Heart left ventricle (tissue), 13 donors: ENCODE data around the gene CDC14B.

Experiments
- POLR2A ChIP-seq, 2 donors: fragments of 450-650 bp; IDR thresholded peaks; one replicate each; pipeline ENCODE4 v1.6.1; 2017; ENCODE audit warnings: antibody characterized with exemption in 2 of 2, mild to moderate bottlenecking in 2 of 2, moderate library complexity in 2 of 2
- TF ChIP-seq, protein P1 (sequence below), 12 donors: fragments of 200-600 bp; sonication (generic) in 4 of 12; IDR thresholded peaks; one replicate each; pipeline versions ENCODE4 v1.5.0 to v1.8.0; 2018 to 2022; ENCODE audit warnings: antibody characterized with exemption in 12 of 12, mild to moderate bottlenecking in 5 of 12
- donor health status: ischemic (EF 13 %, LVEDD 7.1; RV severe dilation, severe dysfunction).
- donor health status: DM: no; HTN: yes; CAD: no.
- donor health status: DM: no; HTN: no; CAD: no.
- donor health status: ischemic (EF 25% LVEDD 6.9; RV normal size, moderate dysfunction).
- donor health status: ischemic (EF 25% LVEDD 5.7; RV mildly dilated, moderate dysfunction).
- donor health status: ischemic (EF 35%, LVEDD 5.7; RV mildly dilated, moderate dysfunction).
- donor health status: nonischemic (EF 11% LVEDD 7.7; RV severe dilation, severe dysfunction).
- donor health status: DM: yes; HTN: yes; CAD: no.
- donor health status: PGD.
- donor health status: ischemic (EF 29% LVEDD 5.4; RV normal size, mild dysfunction).
- donor health status: nonischemic (EF 23%, LVEDD 6.1; RV moderate dilation, normal function).

DNA sequence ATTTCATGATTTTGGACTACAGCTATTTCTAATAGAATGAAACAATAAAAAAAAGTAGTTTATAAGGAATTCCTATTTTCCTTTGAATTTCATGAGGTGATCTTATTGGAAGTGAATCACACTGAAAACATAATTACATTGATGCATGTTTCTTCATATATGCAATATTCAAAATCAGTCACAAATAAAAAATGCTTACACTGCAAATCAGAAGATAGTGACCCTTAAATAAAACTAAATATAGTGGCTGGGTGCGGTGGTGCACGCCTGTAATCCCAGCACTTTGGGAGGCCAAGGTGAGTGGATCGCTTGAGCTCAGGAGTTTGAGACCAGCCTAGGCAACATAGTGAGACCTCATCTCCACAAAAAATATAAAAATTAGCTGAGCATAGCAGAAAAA is 79.5 kb downstream of the CDC14B start:
- TF ChIP-seq POLR2A (IDR thresholded peaks at IDR 0.05), result no peak
- TF ChIP-seq, protein P1, sequence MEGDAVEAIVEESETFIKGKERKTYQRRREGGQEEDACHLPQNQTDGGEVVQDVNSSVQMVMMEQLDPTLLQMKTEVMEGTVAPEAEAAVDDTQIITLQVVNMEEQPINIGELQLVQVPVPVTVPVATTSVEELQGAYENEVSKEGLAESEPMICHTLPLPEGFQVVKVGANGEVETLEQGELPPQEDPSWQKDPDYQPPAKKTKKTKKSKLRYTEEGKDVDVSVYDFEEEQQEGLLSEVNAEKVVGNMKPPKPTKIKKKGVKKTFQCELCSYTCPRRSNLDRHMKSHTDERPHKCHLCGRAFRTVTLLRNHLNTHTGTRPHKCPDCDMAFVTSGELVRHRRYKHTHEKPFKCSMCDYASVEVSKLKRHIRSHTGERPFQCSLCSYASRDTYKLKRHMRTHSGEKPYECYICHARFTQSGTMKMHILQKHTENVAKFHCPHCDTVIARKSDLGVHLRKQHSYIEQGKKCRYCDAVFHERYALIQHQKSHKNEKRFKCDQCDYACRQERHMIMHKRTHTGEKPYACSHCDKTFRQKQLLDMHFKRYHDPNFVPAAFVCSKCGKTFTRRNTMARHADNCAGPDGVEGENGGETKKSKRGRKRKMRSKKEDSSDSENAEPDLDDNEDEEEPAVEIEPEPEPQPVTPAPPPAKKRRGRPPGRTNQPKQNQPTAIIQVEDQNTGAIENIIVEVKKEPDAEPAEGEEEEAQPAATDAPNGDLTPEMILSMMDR (IDR thresholded peaks at IDR 0.05), result no peak
